Thymus (tissue), 11 donors: ENCODE results near the gene DPP10. TPM values are rescaled to one million over a fixed set of nuclear protein-coding genes. Genes with fewer than 3 reads are reported as not detected.
"Not testable (repeated sequence)": the region's sequence is repeated elsewhere in the genome, so short reads cannot be mapped to it uniquely, and the experiment has no call there.

Source experiments
- DNase-seq, 9 donors: peaks; one replicate each; pipeline ENCODE4 v3.0.0-alpha.2; 2013; ENCODE audit warnings: low spot score in 9 of 9, low read depth in 6 of 9, missing footprints in 1 of 9
- H3K27ac ChIP-seq, 2 donors: one replicate each; pipeline ENCODE4 v1.5.1; 2013; ENCODE audit warnings: control low read depth in 1 of 2, low read depth in 1 of 2, low read length in 1 of 2, mild to moderate bottlenecking in 1 of 2, moderate library complexity in 1 of 2
- H3K27me3 ChIP-seq, 2 donors: one replicate each; pipeline ENCODE4 v1.5.1; 2013; ENCODE audit warnings: low read length in 1 of 2; ENCODE audit not compliant: control insufficient read depth in 2 of 2, insufficient read depth in 1 of 2
- H3K36me3 ChIP-seq, 2 donors: one replicate each; pipeline ENCODE4 v1.5.1; 2013; ENCODE audit warnings: low read length in 1 of 2, mild to moderate bottlenecking in 1 of 2, moderate library complexity in 1 of 2; ENCODE audit not compliant: control insufficient read depth in 2 of 2, insufficient read depth in 2 of 2
- H3K4me1 ChIP-seq, 2 donors: one replicate each; pipeline ENCODE4 v1.5.1; 2013; ENCODE audit warnings: low read length in 2 of 2; ENCODE audit not compliant: control insufficient read depth in 2 of 2, insufficient read depth in 2 of 2
- H3K4me3 ChIP-seq, 2 donors: one replicate each; pipeline ENCODE4 v1.5.1; 2013; ENCODE audit warnings: low read length in 2 of 2, control low read depth in 1 of 2, mild to moderate bottlenecking in 1 of 2
- H3K9me3 ChIP-seq, 2 donors: one replicate each; pipeline ENCODE4 v1.5.1; 2013; ENCODE audit warnings: low read length in 1 of 2, mild to moderate bottlenecking in 1 of 2; ENCODE audit not compliant: control insufficient read depth in 2 of 2, insufficient read depth in 1 of 2
- WGBS: extraction: QIAGEN DNeasy Blood & Tissue Kit; methylation state at CpG from one replicate; pipeline ENCODE4 v1.1.7; 2013; 5-methylcytosine and 5-hydroxymethylcytosine counted together
- polyA plus RNA-seq: library from polyadenylated mRNA; stranded (reverse); fragments of 200-250 nt; gene quantifications from one replicate; pipeline ENCODE4 v1.2.3, GENCODE V29; 2013
- total RNA-seq: library from RNA; stranded (reverse); fragments of 120-200 nt; gene quantifications from one replicate; pipeline ENCODE4 v1.2.4, GENCODE V29; 2013
- donor health status: healthy.

The DPP10 gene
- total and polyA plus RNA-seq, 2 donors = 0.02 to 0.14 TPM

GRCh38 chr2:114745700-114746099, 303.3 kb downstream of the DPP10 start:
- no peaks in the 10 kb centered on the region for H3K9me3 ChIP-seq
- no peak for DNase-seq
- 96% methylated on average over 2 of the region's 2 CpGs for WGBS
- no peaks in the 10 kb centered on the region for H3K27me3 ChIP-seq
- H3K27ac ChIP-seq = no peak overlapping the region
- H3K4me3 ChIP-seq = no peak overlapping the region
- H3K4me1 ChIP-seq = no peaks in the 10 kb centered on the region
- H3K36me3 ChIP-seq = no peaks in the 10 kb centered on the region

GRCh38 chr2:114748175-114748574, 305.7 kb downstream of the DPP10 start:
- H3K4me3 ChIP-seq, H3K36me3 ChIP-seq, H3K27ac ChIP-seq, DNase-seq, H3K9me3 ChIP-seq, H3K27me3 ChIP-seq, H3K4me1 ChIP-seq: not testable (repeated sequence)
- WGBS = 91% methylated on average over 4 of the region's 5 CpGs

GRCh38 chr2:114752425-114752824, 310.0 kb downstream of the DPP10 start:
- Histone ChIP-seq H3K27me3 (no peaks in the 10 kb centered on the region), H3K9me3 (no peaks in the 10 kb centered on the region), H3K4me1 (no peaks in the 10 kb centered on the region), H3K36me3 (no peaks in the 10 kb centered on the region), H3K4me3 (no peak overlapping the region), H3K27ac (no peak overlapping the region)
- WGBS = 79% methylated on average over 4 of the region's 4 CpGs
- DNase-seq = no peak

- Histone ChIP-seq H3K4me3 (no peak overlapping the region), H3K36me3 (no peaks in the 10 kb centered on the region), H3K27me3 (no peaks in the 10 kb centered on the region), H3K9me3 (no peaks in the 10 kb centered on the region), H3K27ac (no peak overlapping the region), H3K4me1 (no peaks in the 10 kb centered on the region)
- no peak for DNase-seq
- WGBS = 98% methylated on average over 2 of the region's 2 CpGs
These were observed 310.7 kb downstream of the DPP10 start for GRCh38 chr2:114753145-114753544.

- Histone ChIP-seq H3K4me1 (no peaks in the 10 kb centered on the region), H3K36me3 (no peaks in the 10 kb centered on the region), H3K27ac (no peak overlapping the region), H3K9me3 (no peaks in the 10 kb centered on the region), H3K4me3 (no peak overlapping the region), H3K27me3 (no peaks in the 10 kb centered on the region)
- no peak for DNase-seq
- WGBS = 83% methylated on average over 3 of the region's 3 CpGs
These were observed 312.6 kb downstream of the DPP10 start for GRCh38 chr2:114754907-114755563.

- H3K4me3 ChIP-seq = no peak overlapping the region
- no peak for DNase-seq
- WGBS = 92% methylated on average over 1 of the region's 1 CpG
- H3K9me3 ChIP-seq = no peaks in the 10 kb centered on the region
- no peaks in the 10 kb centered on the region for H3K27me3 ChIP-seq
- H3K27ac ChIP-seq = no peak overlapping the region
- no peaks in the 10 kb centered on the region for H3K36me3 ChIP-seq
- no peaks in the 10 kb centered on the region for H3K4me1 ChIP-seq
These were observed 319.9 kb downstream of the DPP10 start for GRCh38 chr2:114762376-114762775.

GRCh38 chr2:114762986-114763385, 320.5 kb downstream of the DPP10 start:
- Histone ChIP-seq H3K4me1 (no peaks in the 10 kb centered on the region), H3K27me3 (no peaks in the 10 kb centered on the region), H3K27ac (no peak overlapping the region), H3K9me3 (no peaks in the 10 kb centered on the region), H3K36me3 (no peaks in the 10 kb centered on the region), H3K4me3 (no peak overlapping the region)
- WGBS = 82% methylated on average over 6 of the region's 6 CpGs
- no peak for DNase-seq

- 62% methylated on average over 4 of the region's 4 CpGs for WGBS
- Histone ChIP-seq H3K27ac (no peak overlapping the region), H3K27me3 (no peaks in the 10 kb centered on the region), H3K36me3 (no peaks in the 10 kb centered on the region), H3K4me3 (no peak overlapping the region), H3K9me3 (no peaks in the 10 kb centered on the region), H3K4me1 (no peaks in the 10 kb centered on the region)
- DNase-seq = no peak
These were observed 326.7 kb downstream of the DPP10 start for GRCh38 chr2:114769110-114769509.

GRCh38 chr2:114769991-114770390, 327.6 kb downstream of the DPP10 start:
- H3K4me1 ChIP-seq = no peaks in the 10 kb centered on the region
- DNase-seq = no peak
- no peaks in the 10 kb centered on the region for H3K9me3 ChIP-seq
- H3K4me3 ChIP-seq = no peak overlapping the region
- H3K27ac ChIP-seq = no peak overlapping the region
- 89% methylated on average over 2 of the region's 2 CpGs for WGBS
- no peaks in the 10 kb centered on the region for H3K36me3 ChIP-seq
- no peaks in the 10 kb centered on the region for H3K27me3 ChIP-seq
